Gastroesophageal sphincter (tissue), 4 donors: ENCODE measurements around the gene STAT4. TPM values are rescaled to one million over a fixed set of nuclear protein-coding genes. Genes with fewer than 3 reads are reported as not detected.

Source experiments
- ATAC-seq: fragments of 150-250 bp; one replicate; pipeline ENCODE4 v1.9.1; 2016; ENCODE audit warnings: mild to moderate bottlenecking, moderate library complexity
- H3K27ac ChIP-seq, 4 donors: fragments of 200-600 bp; sonication (generic) in 3 of 4; 1 replicate in 3 of 4; 2 replicates in 1 of 4; pipeline ENCODE4 v1.5.1; 2016 to 2019
- H3K27me3 ChIP-seq: fragments of 200-600 bp; sonication (generic); one replicate; pipeline ENCODE4 v1.5.1; 2019
- H3K36me3 ChIP-seq, 2 donors: fragments of 200-600 bp; sonication (generic); one replicate each; pipeline ENCODE4 v1.5.1; 2019; ENCODE audit warnings: control low read depth in 1 of 2
- H3K4me1 ChIP-seq, 3 donors: fragments of 200-600 bp; sonication (generic); 1 replicate in 2 of 3; 2 replicates in 1 of 3; pipeline ENCODE4 v1.5.1; 2016 to 2019; ENCODE audit warnings: control low read depth in 2 of 3
- H3K4me3 ChIP-seq, 2 donors: fragments of 200-600 bp; sonication (generic); one replicate each; pipeline ENCODE4 v1.5.1; 2019; ENCODE audit warnings: mild to moderate bottlenecking in 1 of 2, moderate library complexity in 1 of 2
- H3K9me3 ChIP-seq, 3 donors: fragments of 200-600 bp; sonication (generic); one replicate each; pipeline ENCODE4 v1.5.1; 2017 to 2019; ENCODE audit warnings: control low read depth in 2 of 3
- EP300 ChIP-seq: sonication (generic); formaldehyde crosslinking; IDR thresholded peaks from one replicate; pipeline ENCODE4 v1.6.1; 2017; ENCODE audit warnings: antibody characterized with exemption, mild to moderate bottlenecking
- POLR2A ChIP-seq, 2 donors: fragments of 450-650 bp; IDR thresholded peaks; one replicate each; pipeline ENCODE4 v1.6.1; 2017; ENCODE audit warnings: antibody characterized with exemption in 2 of 2, mild to moderate bottlenecking in 2 of 2, moderate library complexity in 1 of 2
- POLR2AphosphoS5 ChIP-seq: sonication (generic); formaldehyde crosslinking; IDR thresholded peaks from one replicate; pipeline ENCODE4 v1.6.1; 2017; ENCODE audit warnings: antibody characterized with exemption
- WGBS, 2 donors: methylation state at CpG; one replicate each; pipeline ENCODE4 v1.1.5; 2018; ENCODE audit warnings: low coverage in 1 of 2; 5-methylcytosine and 5-hydroxymethylcytosine counted together
- total RNA-seq, 4 donors: library from RNA; depleted of rRNA; stranded (reverse); fragments of >200 nt; gene quantifications; one replicate each; pipeline ENCODE4 v1.1.0, GENCODE V29; 2016
- TF ChIP-seq, protein P1 (sequence below), 4 experiments: fragments of 200-600 bp in 2 of 4; fragments of 450-650 bp in 2 of 4; sonication (generic) in 1 of 4; IDR thresholded peaks; one replicate each; pipeline ENCODE4 v1.5.1; 2017 to 2019; ENCODE audit warnings: antibody characterized with exemption in 4 of 4, mild to moderate bottlenecking in 2 of 4, moderate library complexity in 2 of 4

The STAT4 gene
- total RNA-seq, 4 donors from 2014 or later: 0.39 to 4.8 (median 1.9) TPM

DNA sequence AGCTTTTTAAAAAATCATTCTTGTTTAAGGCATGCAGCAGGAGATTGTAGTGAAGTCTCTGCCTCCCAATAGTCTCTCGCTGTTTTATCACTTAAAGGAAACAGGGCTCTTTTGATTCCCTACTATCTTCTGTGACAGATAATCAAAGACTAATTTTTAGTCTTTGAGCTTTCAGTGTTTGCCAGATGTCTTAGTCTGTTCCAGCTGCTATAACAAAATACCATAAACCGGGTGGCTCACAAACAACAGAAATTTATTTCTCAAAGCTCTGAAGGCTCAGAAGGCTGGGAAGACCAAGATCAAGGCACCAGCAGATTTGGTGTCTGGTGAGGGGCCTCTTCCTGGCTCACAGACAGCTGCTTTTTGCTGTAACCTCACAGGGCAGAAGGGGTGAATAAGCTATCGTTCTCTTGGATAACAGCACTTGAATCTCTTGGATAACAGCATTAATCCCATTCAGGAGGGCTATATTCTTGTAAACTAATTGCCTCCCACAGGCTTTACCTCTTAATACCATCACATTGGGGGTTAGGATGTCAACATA is 37.8 kb upstream of the STAT4 start:
- Histone ChIP-seq H3K4me3 (no peak overlapping the region), H3K36me3 (no peaks in the 10 kb centered on the region), H3K27me3 (no peaks in the 10 kb centered on the region), H3K27ac (no peak overlapping the region), H3K4me1 (no peaks in the 10 kb centered on the region), H3K9me3 (no peaks in the 10 kb centered on the region)
- TF ChIP-seq POLR2A (IDR thresholded peaks at IDR 0.05) (no peak), EP300 (no peak), POLR2AphosphoS5 (no peak)
- TF ChIP-seq, protein P1, sequence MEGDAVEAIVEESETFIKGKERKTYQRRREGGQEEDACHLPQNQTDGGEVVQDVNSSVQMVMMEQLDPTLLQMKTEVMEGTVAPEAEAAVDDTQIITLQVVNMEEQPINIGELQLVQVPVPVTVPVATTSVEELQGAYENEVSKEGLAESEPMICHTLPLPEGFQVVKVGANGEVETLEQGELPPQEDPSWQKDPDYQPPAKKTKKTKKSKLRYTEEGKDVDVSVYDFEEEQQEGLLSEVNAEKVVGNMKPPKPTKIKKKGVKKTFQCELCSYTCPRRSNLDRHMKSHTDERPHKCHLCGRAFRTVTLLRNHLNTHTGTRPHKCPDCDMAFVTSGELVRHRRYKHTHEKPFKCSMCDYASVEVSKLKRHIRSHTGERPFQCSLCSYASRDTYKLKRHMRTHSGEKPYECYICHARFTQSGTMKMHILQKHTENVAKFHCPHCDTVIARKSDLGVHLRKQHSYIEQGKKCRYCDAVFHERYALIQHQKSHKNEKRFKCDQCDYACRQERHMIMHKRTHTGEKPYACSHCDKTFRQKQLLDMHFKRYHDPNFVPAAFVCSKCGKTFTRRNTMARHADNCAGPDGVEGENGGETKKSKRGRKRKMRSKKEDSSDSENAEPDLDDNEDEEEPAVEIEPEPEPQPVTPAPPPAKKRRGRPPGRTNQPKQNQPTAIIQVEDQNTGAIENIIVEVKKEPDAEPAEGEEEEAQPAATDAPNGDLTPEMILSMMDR (IDR thresholded peaks at IDR 0.05): no peak
- WGBS, 2 donors: 78 to 80% methylated on average over 2 of the region's 3 CpGs
- ATAC-seq: no peak

DNA sequence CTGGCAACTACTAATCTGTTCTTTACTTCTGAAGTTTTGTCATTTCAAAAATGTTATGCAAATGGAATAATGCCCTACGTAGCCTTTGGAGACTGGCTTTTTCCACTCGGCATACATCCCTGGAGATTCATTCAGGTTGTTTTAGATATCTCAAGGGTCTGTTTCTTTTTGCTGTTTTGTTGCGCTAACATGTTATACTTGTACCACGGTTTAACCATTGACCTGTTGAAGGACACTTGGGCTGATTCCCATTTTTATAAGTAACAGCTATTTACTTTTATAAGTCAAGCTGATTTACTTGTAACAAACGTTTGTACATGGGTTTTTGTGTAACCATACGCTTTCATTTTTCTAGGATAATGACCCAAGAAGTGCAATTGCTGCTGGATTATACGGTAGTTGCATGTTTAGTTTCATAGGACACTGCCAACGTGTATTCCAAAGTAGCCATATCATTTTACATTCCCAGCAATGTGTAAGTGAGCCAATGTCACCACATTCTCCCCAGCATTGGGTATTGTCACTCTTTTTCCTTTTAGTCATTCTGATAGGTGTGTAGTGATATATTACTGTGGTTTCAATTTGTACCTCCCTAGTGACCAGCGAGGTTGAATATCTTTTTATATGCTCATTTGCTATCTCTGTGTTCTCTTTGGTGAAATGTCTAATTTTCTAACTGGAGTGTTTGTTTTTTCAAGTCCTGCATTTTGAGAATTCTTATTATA is 36.5 kb upstream of the STAT4 start:
- no peak for TF ChIP-seq POLR2AphosphoS5
- H3K9me3 ChIP-seq: no peaks in the 10 kb centered on the region
- no peak for ATAC-seq

DNA sequence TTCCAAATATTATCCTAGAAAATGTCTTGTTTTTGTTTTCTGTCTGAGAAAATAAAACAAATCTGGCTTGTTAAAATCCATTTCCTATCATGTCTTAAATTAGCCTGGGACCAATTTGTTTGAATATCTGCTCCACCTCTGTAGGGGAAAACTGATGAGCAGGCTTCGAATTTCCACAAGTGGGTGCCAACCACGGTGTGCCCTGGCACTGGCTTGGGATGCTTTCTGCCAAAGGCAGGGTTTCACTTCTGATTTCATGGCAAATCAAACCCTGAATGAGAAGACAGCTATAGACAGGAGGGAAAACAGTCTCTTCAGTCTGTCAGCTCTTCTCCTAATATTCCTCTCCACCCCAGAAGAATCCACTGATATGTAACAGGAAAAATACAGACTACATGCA is 33.7 kb upstream of the STAT4 start:
- no peak for ATAC-seq

More for the DNA sequence above, 36.5 kb upstream of the STAT4 start:
- Histone ChIP-seq H3K4me3 (no peak overlapping the region), H3K27ac (no peak overlapping the region), H3K36me3 (no peaks in the 10 kb centered on the region), H3K27me3 (no peaks in the 10 kb centered on the region), H3K4me1 (no peaks in the 10 kb centered on the region)
- WGBS, 2 donors: 78 to 81% methylated on average over 9 of the region's 9 CpGs

DNA sequence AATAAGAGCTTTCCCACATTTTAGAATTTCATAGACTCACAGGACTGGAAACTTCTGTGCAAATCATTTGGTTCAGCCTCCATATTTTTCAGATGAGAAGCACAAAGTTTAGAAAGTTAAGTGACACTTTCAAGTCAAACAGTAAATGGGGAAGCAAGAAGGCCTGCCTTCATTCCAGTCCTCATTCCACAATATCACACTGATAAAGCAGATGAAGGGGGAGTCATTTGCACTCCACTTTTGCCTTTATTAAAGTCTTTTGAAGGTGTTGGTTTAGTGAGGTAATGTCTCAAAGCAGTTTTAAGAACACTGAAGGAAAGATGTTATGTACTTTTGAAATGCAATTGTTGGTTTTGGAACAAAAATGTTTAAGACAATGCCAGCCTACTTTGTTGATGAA is 32.7 kb upstream of the STAT4 start:
- H3K27ac ChIP-seq: no peak overlapping the region
- no peaks in the 10 kb centered on the region for H3K36me3 ChIP-seq
- H3K4me3 ChIP-seq: no peak overlapping the region
- H3K9me3 ChIP-seq: no peaks in the 10 kb centered on the region
- no peaks in the 10 kb centered on the region for H3K27me3 ChIP-seq
- TF ChIP-seq, protein P1 (IDR thresholded peaks at IDR 0.05): no peak
- no peak for TF ChIP-seq POLR2A (IDR thresholded peaks at IDR 0.05)
- no peak for TF ChIP-seq POLR2AphosphoS5
- no peak for TF ChIP-seq EP300
- no peak for ATAC-seq
- no peaks in the 10 kb centered on the region for H3K4me1 ChIP-seq

More for the DNA sequence above, 33.7 kb upstream of the STAT4 start:
- Histone ChIP-seq H3K9me3 (no peaks in the 10 kb centered on the region), H3K36me3 (no peaks in the 10 kb centered on the region), H3K4me3 (no peak overlapping the region), H3K4me1 (no peaks in the 10 kb centered on the region), H3K27me3 (no peaks in the 10 kb centered on the region), H3K27ac (no peak overlapping the region)
- TF ChIP-seq POLR2AphosphoS5 (no peak), POLR2A (IDR thresholded peaks at IDR 0.05) (no peak), EP300 (no peak)
- TF ChIP-seq, protein P1 (IDR thresholded peaks at IDR 0.05): no peak
- WGBS, 2 donors: 100% methylated on average over 1 to 2 of the region's 2 CpGs

DNA sequence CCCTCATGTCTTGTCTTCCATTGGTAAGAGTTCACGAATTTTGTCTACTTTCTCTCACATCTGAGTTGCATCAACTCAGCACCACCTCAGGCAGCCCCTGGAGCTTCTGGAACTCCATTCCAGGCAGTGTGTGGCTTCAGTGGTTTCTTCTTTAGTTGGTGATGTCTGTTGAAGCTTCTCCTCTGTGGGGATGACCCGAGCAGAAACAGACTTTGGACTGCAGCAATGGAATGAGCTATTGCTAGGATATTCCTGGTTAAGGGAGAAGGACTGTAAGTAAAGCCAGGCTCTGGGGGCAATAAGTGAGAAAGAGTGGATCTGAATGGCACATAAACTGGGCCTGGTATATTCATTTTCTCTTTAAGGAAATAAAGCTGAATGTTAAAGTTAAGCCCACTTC is 32.3 kb upstream of the STAT4 start:
- 22 to 100% methylated on average over 1 of the region's 2 CpGs for WGBS, 2 donors
- Histone ChIP-seq H3K27ac (no peak overlapping the region), H3K9me3 (no peaks in the 10 kb centered on the region)

More for the DNA sequence above, 32.3 kb upstream of the STAT4 start:
- no peak for ATAC-seq
- Histone ChIP-seq H3K4me3 (no peak overlapping the region), H3K4me1 (no peaks in the 10 kb centered on the region), H3K27me3 (no peaks in the 10 kb centered on the region), H3K36me3 (no peaks in the 10 kb centered on the region)
- no peak for TF ChIP-seq POLR2AphosphoS5
- TF ChIP-seq POLR2A (IDR thresholded peaks at IDR 0.05): no peak
- TF ChIP-seq EP300: no peak
- TF ChIP-seq, protein P1 (IDR thresholded peaks at IDR 0.05): no peak
